HEK293 (cell line): ENCODE measurements around the gene MTCL3.

Experiments used
- CTCF ChIA-PET: fragments of 350-600 bp; formaldehyde crosslinking; extraction: SDS; loops from one replicate; lab custom pipeline; 2021; ENCODE audit warnings: antibody characterized with exemption; lab: Yijun Ruan, JAX
- POLR2A ChIA-PET: fragments of 300-600 bp; formaldehyde crosslinking; extraction: SDS; loops from one replicate; lab custom pipeline; 2020; ENCODE audit warnings: antibody characterized with exemption, inconsistent platforms; lab: Yijun Ruan, JAX
- H3K27ac ChIP-seq: fragments of 200-500 bp; sonication (Bioruptor generic); 2 replicates; pipeline ENCODE4 v1.5.1; 2014; ENCODE audit warnings: low read depth, low read length, control low read depth, inconsistent platforms; ENCODE audit errors: extremely low read depth
- H3K36me3 ChIP-seq, 2 experiments: fragments of 200-500 bp in 1 of 2; sonication (Bioruptor generic) in 1 of 2; 1 replicate in 1 of 2; 2 replicates in 1 of 2; pipeline ENCODE4 v1.5.1; 2014 to 2017; ENCODE audit warnings: inconsistent platforms in 2 of 2, low read length in 2 of 2; ENCODE audit not compliant: control insufficient read depth in 2 of 2, insufficient read depth in 1 of 2
- H3K4me1 ChIP-seq: fragments of 200-500 bp; sonication (Bioruptor generic); 2 replicates; pipeline ENCODE4 v1.5.1; 2014; ENCODE audit warnings: mild to moderate bottlenecking, low read length, inconsistent platforms; ENCODE audit not compliant: control insufficient read depth, insufficient read depth
- H3K4me3 ChIP-seq: 2 replicates; pipeline ENCODE4 v1.5.1; 2011; ENCODE audit warnings: low read depth, mild to moderate bottlenecking, control low read depth, low read length, moderate library complexity
- H3K9me3 ChIP-seq: fragments of 200-500 bp; sonication (Bioruptor generic); 2 replicates; pipeline ENCODE4 v1.5.1; 2014; ENCODE audit warnings: low read depth, low read length, inconsistent platforms; ENCODE audit not compliant: control insufficient read depth, insufficient read depth
- GLIS1 ChIP-seq: fragments of 450-650 bp; formaldehyde crosslinking; IDR thresholded peaks from 2 replicates; pipeline ENCODE4 v1.5.1; 2016; ENCODE audit warnings: missing biosample characterization, missing genetic modification characterization
- MEIS1 ChIP-seq: sonication (generic); formaldehyde crosslinking; IDR thresholded peaks from 2 replicates; pipeline ENCODE4 v1.8.1; 2022; ENCODE audit warnings: missing genetic modification reagents, mild to moderate bottlenecking, borderline replicate concordance
- SP2 ChIP-seq: fragments of 450-650 bp; formaldehyde crosslinking; IDR thresholded peaks from 2 replicates; pipeline ENCODE4 v1.5.1; 2016; ENCODE audit warnings: missing biosample characterization, missing genetic modification characterization
- ZNF16 ChIP-seq: fragments of 450-650 bp; formaldehyde crosslinking; IDR thresholded peaks from 2 replicates; pipeline ENCODE4 v1.5.1; 2016; ENCODE audit warnings: low read depth, missing biosample characterization, missing genetic modification characterization
- ZNF529 ChIP-seq: fragments of 450-650 bp; formaldehyde crosslinking; IDR thresholded peaks from 2 replicates; pipeline ENCODE4 v1.5.1; 2017; ENCODE audit warnings: missing genetic modification characterization, missing biosample characterization; ENCODE audit not compliant: insufficient replicate concordance
- ZNF544 ChIP-seq: fragments of 450-650 bp; formaldehyde crosslinking; IDR thresholded peaks from 2 replicates; pipeline ENCODE4 v1.5.0; 2017; ENCODE audit warnings: missing biosample characterization, missing genetic modification characterization
- ZNF561 ChIP-seq: fragments of 450-650 bp; IDR thresholded peaks from 2 replicates; pipeline ENCODE4 v1.5.1; 2018; ENCODE audit warnings: missing biosample characterization, missing genetic modification characterization, borderline replicate concordance
- ZNF624 ChIP-seq: fragments of 450-650 bp; formaldehyde crosslinking; IDR thresholded peaks from 2 replicates; pipeline ENCODE4 v1.5.1; 2017; ENCODE audit warnings: missing biosample characterization, missing genetic modification characterization
- ZNF654 ChIP-seq: fragments of 450-650 bp; formaldehyde crosslinking; IDR thresholded peaks from 2 replicates; pipeline ENCODE4 v1.5.1; 2016; ENCODE audit warnings: low read depth, missing biosample characterization, missing genetic modification characterization
- TF ChIP-seq, protein P1 (sequence below): fragments of 450-650 bp; formaldehyde crosslinking; IDR thresholded peaks from 2 replicates; pipeline ENCODE4 v1.5.1; 2016; ENCODE audit warnings: missing biosample characterization, missing genetic modification characterization
- TF ChIP-seq, protein P2 (sequence below): fragments of 450-650 bp; formaldehyde crosslinking; IDR thresholded peaks from 2 replicates; pipeline ENCODE4 v1.5.1; 2016; ENCODE audit warnings: missing biosample characterization, missing genetic modification characterization
- TF ChIP-seq, protein P3 (sequence below): fragments of 450-650 bp; formaldehyde crosslinking; conservative IDR thresholded peaks from 2 replicates; pipeline ENCODE4 v1.5.1; 2016; ENCODE audit warnings: low read depth, missing biosample characterization, missing genetic modification characterization
- TF ChIP-seq, protein P4 (sequence below): fragments of 450-650 bp; formaldehyde crosslinking; IDR thresholded peaks from 2 replicates; pipeline ENCODE4 v1.5.1; 2017; ENCODE audit warnings: missing biosample characterization, missing genetic modification characterization

Gene MTCL3

DNA sequence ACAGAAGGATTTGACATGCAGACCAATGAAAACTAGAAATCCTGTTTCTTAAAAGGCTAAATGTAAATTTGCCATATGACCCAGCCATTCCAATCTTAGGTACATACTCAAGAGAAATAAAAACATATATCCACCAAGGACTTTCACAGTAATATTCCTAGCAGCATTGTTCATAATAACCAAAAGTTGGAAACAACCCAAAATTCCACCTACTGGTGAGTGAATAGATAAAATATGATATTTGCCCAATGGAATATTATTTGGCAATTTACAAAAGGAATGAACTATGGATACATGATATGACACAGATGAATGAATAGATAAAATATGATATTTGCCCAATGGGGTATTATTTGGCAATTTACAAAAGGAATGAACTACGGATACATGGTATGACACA lies 22.7 kb downstream of the MTCL3 start:
- H3K4me1 ChIP-seq = no peaks in the 10 kb centered on the region
- H3K4me3 ChIP-seq = no peak overlapping the region
- TF ChIP-seq, protein P1, sequence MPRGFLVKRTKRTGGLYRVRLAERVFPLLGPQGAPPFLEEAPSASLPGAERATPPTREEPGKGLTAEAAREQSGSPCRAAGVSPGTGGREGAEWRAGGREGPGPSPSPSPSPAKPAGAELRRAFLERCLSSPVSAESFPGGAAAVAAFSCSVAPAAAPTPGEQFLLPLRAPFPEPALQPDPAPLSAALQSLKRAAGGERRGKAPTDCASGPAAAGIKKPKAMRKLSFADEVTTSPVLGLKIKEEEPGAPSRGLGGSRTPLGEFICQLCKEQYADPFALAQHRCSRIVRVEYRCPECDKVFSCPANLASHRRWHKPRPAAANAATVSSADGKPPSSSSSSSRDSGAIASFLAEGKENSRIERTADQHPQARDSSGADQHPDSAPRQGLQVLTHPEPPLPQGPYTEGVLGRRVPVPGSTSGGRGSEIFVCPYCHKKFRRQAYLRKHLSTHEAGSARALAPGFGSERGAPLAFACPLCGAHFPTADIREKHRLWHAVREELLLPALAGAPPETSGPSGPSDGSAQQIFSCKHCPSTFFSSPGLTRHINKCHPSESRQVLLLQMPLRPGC = no peak
- no peak for TF ChIP-seq MEIS1 (CRISPR knock-in tag)
- no peak for TF ChIP-seq ZNF654 (tag by site-specific recombination)
- TF ChIP-seq, protein P2, sequence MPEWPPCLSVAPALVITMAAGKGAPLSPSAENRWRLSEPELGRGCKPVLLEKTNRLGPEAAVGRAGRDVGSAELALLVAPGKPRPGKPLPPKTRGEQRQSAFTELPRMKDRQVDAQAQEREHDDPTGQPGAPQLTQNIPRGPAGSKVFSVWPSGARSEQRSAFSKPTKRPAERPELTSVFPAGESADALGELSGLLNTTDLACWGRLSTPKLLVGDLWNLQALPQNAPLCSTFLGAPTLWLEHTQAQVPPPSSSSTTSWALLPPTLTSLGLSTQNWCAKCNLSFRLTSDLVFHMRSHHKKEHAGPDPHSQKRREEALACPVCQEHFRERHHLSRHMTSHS = no peak
- TF ChIP-seq SP2 (tag by site-specific recombination) = no peak
- TF ChIP-seq ZNF561 (tag by site-specific recombination) = no peak
- no peak for TF ChIP-seq ZNF16 (tag by site-specific recombination)
- TF ChIP-seq ZNF624 (tag by site-specific recombination) = no peak
- TF ChIP-seq, all 188 proteins: peak for 0
- Histone ChIP-seq H3K27ac (no peak overlapping the region), H3K36me3 (no peaks in the 10 kb centered on the region), H3K9me3 (no peaks in the 10 kb centered on the region)
- ChIA-PET CTCF (interaction anchor here (0.7 to 4.8 kb wide), 3 partner anchors 15 to 33 kb away, joined by 3 to 23 read pairs (median 3); no protein-coding TSS in a partner anchor), POLR2A (no interaction called here)

DNA sequence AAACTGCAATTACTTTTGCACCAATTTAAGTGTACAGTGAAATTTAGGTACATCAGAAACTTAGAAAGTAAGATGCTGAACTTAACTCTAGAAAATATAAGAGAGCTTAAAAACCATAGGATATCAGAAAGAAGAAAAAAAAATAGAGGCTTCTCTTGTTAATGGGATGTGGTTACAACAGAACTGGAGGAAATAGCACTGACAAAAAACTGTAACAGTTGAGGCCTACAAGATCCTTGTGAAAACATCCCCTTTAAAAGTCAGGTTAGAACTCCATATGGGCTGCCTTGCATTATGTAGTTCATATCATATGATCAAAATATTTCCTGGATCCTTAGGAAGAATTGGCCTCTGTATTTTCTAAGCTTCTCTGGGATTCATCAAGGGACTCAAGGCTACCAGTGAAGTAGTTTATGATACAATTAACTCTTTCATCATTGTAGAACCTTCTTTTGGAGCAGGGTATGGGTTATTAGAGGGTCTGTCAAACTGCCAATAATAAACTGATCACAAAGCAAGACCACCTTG lies 24.8 kb downstream of the MTCL3 start:
- POLR2A ChIA-PET = no interaction called here
- no peaks in the 10 kb centered on the region for H3K36me3 ChIP-seq
- H3K27ac ChIP-seq = no peak overlapping the region
- CTCF ChIA-PET = interaction anchor here (0.6 to 4.8 kb wide), 3 partner anchors 10 to 22 kb away, joined by 3 to 23 read pairs (median 3); no protein-coding TSS in a partner anchor
- H3K9me3 ChIP-seq = no peaks in the 10 kb centered on the region
- no peak overlapping the region for H3K4me3 ChIP-seq
- TF ChIP-seq ZNF529 (tag by site-specific recombination) (no peak), GLIS1 (tag by site-specific recombination) (no peak), ZNF561 (tag by site-specific recombination) (no peak), ZNF544 (tag by site-specific recombination) (no peak)
- TF ChIP-seq, protein P3, sequence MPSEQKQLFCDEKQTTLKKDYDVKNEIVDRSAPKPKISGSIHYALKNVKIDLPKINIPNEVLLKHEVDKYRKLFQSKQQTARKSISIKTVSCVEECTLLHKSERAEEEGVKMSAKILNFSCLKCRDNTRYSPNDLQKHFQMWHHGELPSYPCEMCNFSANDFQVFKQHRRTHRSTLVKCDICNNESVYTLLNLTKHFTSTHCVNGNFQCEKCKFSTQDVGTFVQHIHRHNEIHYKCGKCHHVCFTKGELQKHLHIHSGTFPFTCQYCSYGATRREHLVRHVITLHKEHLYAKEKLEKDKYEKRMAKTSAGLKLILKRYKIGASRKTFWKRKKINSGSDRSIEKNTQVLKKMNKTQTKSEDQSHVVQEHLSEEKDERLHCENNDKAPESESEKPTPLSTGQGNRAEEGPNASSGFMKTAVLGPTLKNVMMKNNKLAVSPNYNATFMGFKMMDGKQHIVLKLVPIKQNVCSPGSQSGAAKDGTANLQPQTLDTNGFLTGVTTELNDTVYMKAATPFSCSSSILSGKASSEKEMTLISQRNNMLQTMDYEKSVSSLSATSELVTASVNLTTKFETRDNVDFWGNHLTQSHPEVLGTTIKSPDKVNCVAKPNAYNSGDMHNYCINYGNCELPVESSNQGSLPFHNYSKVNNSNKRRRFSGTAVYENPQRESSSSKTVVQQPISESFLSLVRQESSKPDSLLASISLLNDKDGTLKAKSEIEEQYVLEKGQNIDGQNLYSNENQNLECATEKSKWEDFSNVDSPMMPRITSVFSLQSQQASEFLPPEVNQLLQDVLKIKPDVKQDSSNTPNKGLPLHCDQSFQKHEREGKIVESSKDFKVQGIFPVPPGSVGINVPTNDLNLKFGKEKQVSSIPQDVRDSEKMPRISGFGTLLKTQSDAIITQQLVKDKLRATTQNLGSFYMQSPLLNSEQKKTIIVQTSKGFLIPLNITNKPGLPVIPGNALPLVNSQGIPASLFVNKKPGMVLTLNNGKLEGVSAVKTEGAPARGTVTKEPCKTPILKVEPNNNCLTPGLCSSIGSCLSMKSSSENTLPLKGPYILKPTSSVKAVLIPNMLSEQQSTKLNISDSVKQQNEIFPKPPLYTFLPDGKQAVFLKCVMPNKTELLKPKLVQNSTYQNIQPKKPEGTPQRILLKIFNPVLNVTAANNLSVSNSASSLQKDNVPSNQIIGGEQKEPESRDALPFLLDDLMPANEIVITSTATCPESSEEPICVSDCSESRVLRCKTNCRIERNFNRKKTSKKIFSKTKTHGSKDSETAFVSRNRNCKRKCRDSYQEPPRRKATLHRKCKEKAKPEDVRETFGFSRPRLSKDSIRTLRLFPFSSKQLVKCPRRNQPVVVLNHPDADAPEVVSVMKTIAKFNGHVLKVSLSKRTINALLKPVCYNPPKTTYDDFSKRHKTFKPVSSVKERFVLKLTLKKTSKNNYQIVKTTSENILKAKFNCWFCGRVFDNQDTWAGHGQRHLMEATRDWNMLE (tag by site-specific recombination) = no peak
- TF ChIP-seq, protein P4, sequence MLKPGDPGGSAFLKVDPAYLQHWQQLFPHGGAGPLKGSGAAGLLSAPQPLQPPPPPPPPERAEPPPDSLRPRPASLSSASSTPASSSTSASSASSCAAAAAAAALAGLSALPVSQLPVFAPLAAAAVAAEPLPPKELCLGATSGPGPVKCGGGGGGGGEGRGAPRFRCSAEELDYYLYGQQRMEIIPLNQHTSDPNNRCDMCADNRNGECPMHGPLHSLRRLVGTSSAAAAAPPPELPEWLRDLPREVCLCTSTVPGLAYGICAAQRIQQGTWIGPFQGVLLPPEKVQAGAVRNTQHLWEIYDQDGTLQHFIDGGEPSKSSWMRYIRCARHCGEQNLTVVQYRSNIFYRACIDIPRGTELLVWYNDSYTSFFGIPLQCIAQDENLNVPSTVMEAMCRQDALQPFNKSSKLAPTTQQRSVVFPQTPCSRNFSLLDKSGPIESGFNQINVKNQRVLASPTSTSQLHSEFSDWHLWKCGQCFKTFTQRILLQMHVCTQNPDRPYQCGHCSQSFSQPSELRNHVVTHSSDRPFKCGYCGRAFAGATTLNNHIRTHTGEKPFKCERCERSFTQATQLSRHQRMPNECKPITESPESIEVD (tag by site-specific recombination) = no peak
- TF ChIP-seq, all 188 proteins: peak for 0
- H3K4me1 ChIP-seq = no peaks in the 10 kb centered on the region
